HG02943 (cell line): Measurements from ENCODE around the gene TADA2B.

Experiments used
- ATAC-seq: cut with Tn5 transposase; IDR thresholded peaks from one replicate; pipeline ENCODE4 v1.9.1; 2021; ENCODE audit warnings: mild to moderate bottlenecking, low read depth, moderate library complexity; ENCODE audit not compliant: unreplicated experiment

The TADA2B gene

GRCh38 chr4:7104366-7105031, 61.3 kb downstream of the TADA2B start:
- ATAC-seq = no peak

GRCh38 chr4:7105276-7105675, 62.1 kb downstream of the TADA2B start:
- no peak for ATAC-seq

DNA sequence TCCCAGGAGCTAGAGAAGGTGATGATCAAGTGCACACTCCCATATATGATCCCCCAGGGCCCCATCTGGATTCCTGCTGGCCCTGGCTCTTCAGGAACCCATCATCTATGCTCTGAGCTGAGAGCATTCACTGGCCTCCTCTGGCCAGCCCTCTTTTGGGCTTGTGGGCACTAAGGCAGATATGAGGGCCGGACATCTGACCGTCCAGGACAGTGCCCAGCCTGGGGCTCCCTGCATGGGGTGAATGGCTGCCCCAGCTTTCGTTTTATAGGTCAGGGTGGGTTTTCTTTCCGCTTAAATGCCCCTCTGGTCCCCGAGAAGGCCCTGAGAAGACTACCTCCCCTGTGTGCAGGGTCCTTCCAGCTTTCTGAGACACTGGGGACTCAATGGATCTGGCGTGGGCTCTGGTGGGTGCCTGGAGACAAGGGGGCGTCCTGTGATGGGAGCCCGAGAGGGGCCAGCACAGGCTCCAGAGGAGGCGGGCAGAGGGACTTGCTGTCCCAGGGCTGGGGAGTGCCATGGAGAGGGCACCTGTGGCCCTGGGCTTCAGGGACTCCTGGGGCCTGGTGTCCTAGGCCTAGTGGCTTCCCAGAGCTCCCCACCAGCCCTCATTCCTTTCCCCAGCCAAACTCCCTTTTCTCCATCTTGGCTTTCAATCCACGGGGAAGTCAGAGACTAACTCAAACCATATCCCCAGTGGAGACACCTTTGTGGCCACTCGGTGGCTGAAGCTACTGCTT, 64.2 kb downstream of the TADA2B start:
- ATAC-seq = no peak
